Neural progenitor cell (in vitro differentiated cells): ENCODE data around the gene DCST1. TPM values are rescaled to one million over a fixed set of nuclear protein-coding genes. Genes with fewer than 3 reads are reported as not detected.
A peak's percentile ranks its signal among the peaks of the same experiment; 100 is the strongest.

ENCODE experiments used
- DNase-seq: peaks from one replicate; pipeline ENCODE4 v3.0.0-alpha.2; 2016; ENCODE audit warnings: low spot score
- H2AFZ ChIP-seq: fragments of 200-600 bp; sonication (generic); replicated peaks from 2 replicates; pipeline ENCODE4 v1.6.1; 2016; ENCODE audit warnings: antibody characterized with exemption
- H3F3A ChIP-seq: fragments of 200-600 bp; sonication (generic); 2 replicates; pipeline ENCODE4 v1.6.1; 2016; ENCODE audit warnings: antibody characterized with exemption, low read depth
- H3K27ac ChIP-seq: fragments of 200-600 bp; sonication (generic); 2 replicates; pipeline ENCODE4 v1.5.1; 2016; ENCODE audit warnings: mild to moderate bottlenecking
- H3K27me3 ChIP-seq: fragments of 200-600 bp; sonication (generic); 2 replicates; pipeline ENCODE4 v1.6.1; 2016; ENCODE audit warnings: mild to moderate bottlenecking, moderate library complexity
- H3K36me3 ChIP-seq: fragments of 200-600 bp; sonication (generic); 2 replicates; pipeline ENCODE4 v1.5.1; 2016
- H3K4me1 ChIP-seq: fragments of 200-600 bp; sonication (generic); 2 replicates; pipeline ENCODE4 v1.6.1; 2016; ENCODE audit warnings: mixed run types
- H3K4me2 ChIP-seq: fragments of 200-600 bp; sonication (generic); 2 replicates; pipeline ENCODE4 v1.6.1; 2016
- H3K4me3 ChIP-seq: fragments of 200-600 bp; sonication (generic); 2 replicates; pipeline ENCODE4 v1.5.1; 2016
- H3K79me2 ChIP-seq: fragments of 200-600 bp; sonication (generic); 2 replicates; pipeline ENCODE4 v1.6.1; 2016; ENCODE audit warnings: low read depth
- H3K9ac ChIP-seq: fragments of 200-600 bp; sonication (generic); 2 replicates; pipeline ENCODE4 v1.6.1; 2016
- H3K9me3 ChIP-seq: fragments of 200-600 bp; sonication (generic); 2 replicates; pipeline ENCODE4 v1.5.1; 2016; ENCODE audit warnings: low read depth
- H4K20me1 ChIP-seq: fragments of 200-600 bp; sonication (generic); 2 replicates; pipeline ENCODE4 v1.6.1; 2016; ENCODE audit warnings: low read depth
- H3K27ac Mint-ChIP-seq: 3 replicates; pipeline ENCODE4 v1.8.0; 2021; ENCODE audit warnings: mixed read lengths
- H3K27me3 Mint-ChIP-seq: 2 replicates; pipeline ENCODE4 v1.8.0; 2022; ENCODE audit warnings: low read depth, mild to moderate bottlenecking, inconsistent platforms, moderate library complexity, mixed read lengths; ENCODE audit not compliant: insufficient read depth
- H3K36me3 Mint-ChIP-seq: 3 replicates; pipeline ENCODE4 v1.8.0; 2021; ENCODE audit warnings: mixed read lengths
- H3K4me1 Mint-ChIP-seq: 3 replicates; pipeline ENCODE4 v1.8.0; 2021; ENCODE audit warnings: mixed read lengths
- H3K4me3 Mint-ChIP-seq: 3 replicates; pipeline ENCODE4 v1.8.0; 2021; ENCODE audit warnings: mild to moderate bottlenecking, moderate library complexity, mixed read lengths
- H3K9me3 Mint-ChIP-seq: 3 replicates; pipeline ENCODE4 v1.8.0; 2020; ENCODE audit warnings: mixed read lengths
- EZH2 ChIP-seq: fragments of 200-600 bp; sonication (generic); IDR thresholded peaks from 2 replicates; pipeline ENCODE4 v1.6.1; 2017; ENCODE audit warnings: antibody characterized with exemption, mild to moderate bottlenecking, moderate library complexity
- EZH2phosphoT487 ChIP-seq: fragments of 200-600 bp; sonication (generic); IDR thresholded peaks from 2 replicates; pipeline ENCODE4 v1.6.1; 2017; ENCODE audit warnings: antibody characterized with exemption
- total RNA-seq: library from RNA; depleted of rRNA; stranded (reverse); fragments of >200 nt; gene quantifications from 2 replicates; pipeline ENCODE4 v1.2.3, GENCODE V29; 2015; ENCODE audit warnings: low replicate concordance
- TF ChIP-seq, protein P1 (sequence below): fragments of 200-600 bp; sonication (generic); IDR thresholded peaks from 2 replicates; pipeline ENCODE4 v1.5.1; 2017; ENCODE audit warnings: antibody characterized with exemption, mild to moderate bottlenecking

The DCST1 gene
- total RNA-seq, 1 donor from 2014 or later, result not detected

DNA sequence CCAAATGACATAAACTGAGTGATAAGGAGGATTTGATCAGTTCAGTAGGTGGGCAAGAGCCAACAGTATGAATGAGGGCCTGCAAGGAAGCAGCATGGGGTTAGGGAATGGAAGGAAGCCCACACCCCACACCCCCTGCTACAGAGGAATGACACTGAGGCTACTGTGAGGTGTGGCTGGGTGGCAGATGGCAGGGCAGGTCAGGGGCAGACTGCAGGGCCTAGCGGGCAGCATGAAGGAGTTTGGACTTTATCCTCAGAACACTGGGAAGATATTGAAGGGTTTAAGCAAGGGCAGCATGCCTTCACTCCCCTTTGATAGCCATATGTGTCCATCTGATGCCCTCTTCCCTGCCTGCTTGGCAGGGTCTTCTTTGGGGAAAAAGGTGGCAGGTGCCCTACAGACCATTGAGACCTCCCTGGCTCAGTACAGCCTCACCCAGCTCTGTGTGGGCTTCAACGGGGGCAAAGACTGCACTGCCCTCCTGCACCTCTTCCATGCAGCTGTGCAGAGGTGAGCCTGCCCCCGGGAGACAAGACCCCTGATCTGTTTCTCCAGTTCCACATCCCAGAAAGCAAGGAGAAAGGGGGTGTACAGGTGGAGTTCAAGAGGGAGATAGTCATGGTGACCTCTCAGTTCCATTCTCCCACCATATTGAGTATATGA is 44.3 kb upstream of the DCST1 start:
- Histone ChIP-seq H3K4me3 (no peak overlapping the region), H3K36me3 (peaks cover 3% of the 10 kb centered on the region), H3K27ac (no peak overlapping the region), H3K9me3 (no peaks in the 10 kb centered on the region), H3K4me1 (peaks cover 5% of the 10 kb centered on the region), H3K27me3 (no peaks in the 10 kb centered on the region), H3K79me2 (peaks cover 52% of the 10 kb centered on the region), H3F3A (peaks cover 9% of the 10 kb centered on the region), H2AFZ (no peak overlapping the region), H3K9ac (no peak overlapping the region), H4K20me1 (peaks cover 25% of the 10 kb centered on the region), H3K4me2 (no peak overlapping the region)
- TF ChIP-seq EZH2phosphoT487, result no peak
- TF ChIP-seq, protein P1, sequence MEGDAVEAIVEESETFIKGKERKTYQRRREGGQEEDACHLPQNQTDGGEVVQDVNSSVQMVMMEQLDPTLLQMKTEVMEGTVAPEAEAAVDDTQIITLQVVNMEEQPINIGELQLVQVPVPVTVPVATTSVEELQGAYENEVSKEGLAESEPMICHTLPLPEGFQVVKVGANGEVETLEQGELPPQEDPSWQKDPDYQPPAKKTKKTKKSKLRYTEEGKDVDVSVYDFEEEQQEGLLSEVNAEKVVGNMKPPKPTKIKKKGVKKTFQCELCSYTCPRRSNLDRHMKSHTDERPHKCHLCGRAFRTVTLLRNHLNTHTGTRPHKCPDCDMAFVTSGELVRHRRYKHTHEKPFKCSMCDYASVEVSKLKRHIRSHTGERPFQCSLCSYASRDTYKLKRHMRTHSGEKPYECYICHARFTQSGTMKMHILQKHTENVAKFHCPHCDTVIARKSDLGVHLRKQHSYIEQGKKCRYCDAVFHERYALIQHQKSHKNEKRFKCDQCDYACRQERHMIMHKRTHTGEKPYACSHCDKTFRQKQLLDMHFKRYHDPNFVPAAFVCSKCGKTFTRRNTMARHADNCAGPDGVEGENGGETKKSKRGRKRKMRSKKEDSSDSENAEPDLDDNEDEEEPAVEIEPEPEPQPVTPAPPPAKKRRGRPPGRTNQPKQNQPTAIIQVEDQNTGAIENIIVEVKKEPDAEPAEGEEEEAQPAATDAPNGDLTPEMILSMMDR, result no peak
- TF ChIP-seq EZH2, result no peak
- Mint-ChIP-seq H3K4me1 (peaks cover 13% of the 10 kb centered on the region), H3K9me3 (no peaks in the 10 kb centered on the region), H3K4me3 (no peak overlapping the region), H3K27me3 (peaks cover 19% of the 10 kb centered on the region), H3K27ac (no peak overlapping the region), H3K36me3 (peaks cover 13% of the 10 kb centered on the region)
- no peak for DNase-seq

GRCh38 chr1:154990276-154990675 is 43.3 kb upstream of the DCST1 start:
- H3K9me3 Mint-ChIP-seq, result no peaks in the 10 kb centered on the region
- TF ChIP-seq EZH2, result no peak
- TF ChIP-seq, protein P1, result no peak
- no peak for TF ChIP-seq EZH2phosphoT487
- H3K27ac Mint-ChIP-seq, result no peak overlapping the region
- no peak overlapping the region for H3K4me3 Mint-ChIP-seq
- Histone ChIP-seq H2AFZ (no peak overlapping the region), H3K4me1 (no peaks in the 10 kb centered on the region), H3F3A (peaks cover 11% of the 10 kb centered on the region), H3K4me3 (no peak overlapping the region), H3K9me3 (no peaks in the 10 kb centered on the region), H3K9ac (no peak overlapping the region), H3K27ac (no peak overlapping the region), H3K4me2 (no peak overlapping the region), H3K27me3 (no peaks in the 10 kb centered on the region), H4K20me1 (peaks cover 25% of the 10 kb centered on the region), H3K79me2 (peaks cover 43% of the 10 kb centered on the region), H3K36me3 (peaks cover 3% of the 10 kb centered on the region)
- peaks cover 13% of the 10 kb centered on the region for H3K36me3 Mint-ChIP-seq
- peaks cover 13% of the 10 kb centered on the region for H3K4me1 Mint-ChIP-seq
- no peak for DNase-seq
- peaks cover 19% of the 10 kb centered on the region for H3K27me3 Mint-ChIP-seq

GRCh38 chr1:154992721-154993571 is 40.7 kb upstream of the DCST1 start:
- H3K4me1 Mint-ChIP-seq, result peaks cover 20% of the 10 kb centered on the region

More at GRCh38 chr1:154992721-154993571, 40.7 kb upstream of the DCST1 start:
- H3K9ac ChIP-seq, result no peak overlapping the region
- Mint-ChIP-seq H3K9me3 (no peaks in the 10 kb centered on the region), H3K4me3 (no peak overlapping the region), H3K36me3 (peaks cover 12% of the 10 kb centered on the region), H3K27ac (peak overlapping the region; percentile 85), H3K27me3 (peaks cover 18% of the 10 kb centered on the region)
- no peak overlapping the region for H2AFZ ChIP-seq
- peaks cover 3% of the 10 kb centered on the region for H3K36me3 ChIP-seq
- peaks cover 16% of the 10 kb centered on the region for H3K79me2 ChIP-seq
- no peaks in the 10 kb centered on the region for H3K9me3 ChIP-seq
- no peak overlapping the region for H3K4me2 ChIP-seq
- no peak overlapping the region for H3K27ac ChIP-seq
- H3K4me3 ChIP-seq, result no peak overlapping the region
- TF ChIP-seq, protein P1, result peak; percentile 13
- TF ChIP-seq EZH2phosphoT487, result no peak
- H3F3A ChIP-seq, result peaks cover 11% of the 10 kb centered on the region
- no peaks in the 10 kb centered on the region for H3K27me3 ChIP-seq
- H4K20me1 ChIP-seq, result peaks cover 20% of the 10 kb centered on the region
- no peaks in the 10 kb centered on the region for H3K4me1 ChIP-seq
- no peak for DNase-seq
